ENCODE data around the gene GATM.

Gene GATM

GRCh38 chr15:45409596-45409995, 31.3 kb upstream of the GATM start:
- DNase-seq (ENCODE audit: low read depth): no peak

GRCh38 chr15:45407786-45408185, 29.4 kb upstream of the GATM start:
- no peak overlapping the region for H3K4me3 ChIP-seq (ENCODE audit: low read depth, low read length)
- no peak for DNase-seq (ENCODE audit: low read depth)

More at GRCh38 chr15:45409596-45409995, 31.3 kb upstream of the GATM start:
- TF ChIP-seq CTCF (IDR thresholded peaks at IDR 0.05; ENCODE audit: low read depth, low read length, missing control alignments): no peak
- no peak overlapping the region for H3K4me3 ChIP-seq (ENCODE audit: low read depth, low read length)

GRCh38 chr15:45402955-45403877, 24.9 kb upstream of the GATM start:
- TF ChIP-seq CTCF (IDR thresholded peaks at IDR 0.05; ENCODE audit: low read depth, low read length, missing control alignments): no peak
- no peak for DNase-seq (ENCODE audit: low read depth)
- peak overlapping the region; percentile 98 for H3K4me3 ChIP-seq (ENCODE audit: low read depth, low read length)

More at GRCh38 chr15:45407786-45408185, 29.4 kb upstream of the GATM start:
- no peak for TF ChIP-seq CTCF (IDR thresholded peaks at IDR 0.05; ENCODE audit: low read depth, low read length, missing control alignments)

- peak overlapping the region; percentile 98 for H3K4me3 ChIP-seq (ENCODE audit: low read depth, low read length)
- TF ChIP-seq CTCF (IDR thresholded peaks at IDR 0.05; ENCODE audit: low read depth, low read length, missing control alignments): no peak
- peak; percentile 99 for DNase-seq (ENCODE audit: low read depth)
These were observed 24.0 kb upstream of the GATM start for GRCh38 chr15:45402162-45402954.

- DNase-seq (ENCODE audit: low read depth): no peak
- no peak for TF ChIP-seq CTCF (IDR thresholded peaks at IDR 0.05; ENCODE audit: low read depth, low read length, missing control alignments)
- peak overlapping the region; percentile 98 for H3K4me3 ChIP-seq (ENCODE audit: low read depth, low read length)
These were observed 23.4 kb upstream of the GATM start for GRCh38 chr15:45401665-45402161.

GRCh38 chr15:45399381-45400212, 21.3 kb upstream of the GATM start:
- TF ChIP-seq CTCF (IDR thresholded peaks at IDR 0.05; ENCODE audit: low read depth, low read length, missing control alignments): peak; percentile 63
- H3K4me3 ChIP-seq (ENCODE audit: low read depth, low read length): no peak overlapping the region
- no peak for DNase-seq (ENCODE audit: low read depth)
